Femur (tissue), 1 donor: ENCODE results near the gene CELF2.

ENCODE experiments used
- DNase-seq: peaks from one replicate; pipeline ENCODE4 v3.0.0-alpha.2; 2017

Gene CELF2

DNA sequence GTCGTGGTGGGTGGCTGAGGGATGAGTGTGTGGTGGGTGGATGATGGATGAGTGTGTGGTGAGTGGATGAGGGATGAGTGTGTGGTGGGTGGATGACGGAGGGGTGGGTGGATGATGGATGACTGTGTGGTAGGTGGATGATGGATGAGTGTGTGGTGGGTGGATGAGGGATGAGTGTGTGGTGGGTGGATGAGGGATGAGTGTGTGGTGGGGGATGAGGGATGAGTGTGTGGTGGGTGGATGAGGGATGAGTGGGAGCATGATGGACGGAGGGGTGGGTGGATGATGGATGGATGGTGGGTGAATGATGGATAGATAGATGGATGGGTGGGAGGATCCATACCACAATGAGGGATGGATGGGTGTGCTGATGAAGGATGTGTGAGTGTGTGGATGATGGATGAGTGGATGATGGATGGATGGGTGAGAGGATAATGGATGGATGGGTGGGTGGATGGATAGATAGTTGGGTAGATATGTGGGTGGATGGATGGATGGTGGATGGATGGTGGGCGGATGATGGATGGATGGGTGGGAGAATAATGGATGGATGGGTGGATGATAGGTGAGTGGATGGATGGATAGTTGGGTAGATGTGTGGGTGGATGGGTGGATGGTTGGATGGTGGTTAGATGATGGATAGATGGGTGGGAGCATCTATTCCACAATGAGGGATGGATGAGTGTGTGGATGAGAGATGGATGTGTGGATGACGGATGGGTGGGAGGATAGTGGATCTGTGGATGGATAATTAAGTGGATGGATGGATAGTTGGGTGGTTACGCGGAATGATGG is 266.8 kb downstream of the CELF2 start:
- DNase-seq: no peak

GRCh38 chr10:11285171-11285570 is 267.5 kb downstream of the CELF2 start:
- no peak for DNase-seq

GRCh38 chr10:11286261-11286852 is 268.7 kb downstream of the CELF2 start:
- DNase-seq: no peak

DNA sequence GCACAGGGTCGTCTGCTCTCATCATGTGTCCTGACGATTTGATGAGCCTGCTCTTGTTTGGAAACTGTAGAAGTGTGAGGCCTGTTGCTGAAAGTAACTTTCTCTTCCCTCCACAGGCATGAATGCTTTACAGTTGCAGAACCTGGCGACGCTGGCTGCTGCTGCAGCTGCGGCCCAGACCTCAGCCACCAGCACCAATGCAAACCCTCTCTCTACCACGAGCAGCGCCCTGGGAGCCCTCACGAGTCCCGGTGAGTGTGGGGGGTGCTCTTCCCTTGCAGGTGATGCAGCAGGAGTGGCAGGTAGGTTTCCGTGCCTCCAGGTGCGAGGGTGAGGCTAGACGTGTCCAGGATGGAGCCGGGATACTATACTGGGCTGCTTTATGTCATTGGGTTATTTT is 270.6 kb downstream of the CELF2 start:
- DNase-seq: no peak

GRCh38 chr10:11290156-11290890 is 272.7 kb downstream of the CELF2 start:
- no peak for DNase-seq

DNA sequence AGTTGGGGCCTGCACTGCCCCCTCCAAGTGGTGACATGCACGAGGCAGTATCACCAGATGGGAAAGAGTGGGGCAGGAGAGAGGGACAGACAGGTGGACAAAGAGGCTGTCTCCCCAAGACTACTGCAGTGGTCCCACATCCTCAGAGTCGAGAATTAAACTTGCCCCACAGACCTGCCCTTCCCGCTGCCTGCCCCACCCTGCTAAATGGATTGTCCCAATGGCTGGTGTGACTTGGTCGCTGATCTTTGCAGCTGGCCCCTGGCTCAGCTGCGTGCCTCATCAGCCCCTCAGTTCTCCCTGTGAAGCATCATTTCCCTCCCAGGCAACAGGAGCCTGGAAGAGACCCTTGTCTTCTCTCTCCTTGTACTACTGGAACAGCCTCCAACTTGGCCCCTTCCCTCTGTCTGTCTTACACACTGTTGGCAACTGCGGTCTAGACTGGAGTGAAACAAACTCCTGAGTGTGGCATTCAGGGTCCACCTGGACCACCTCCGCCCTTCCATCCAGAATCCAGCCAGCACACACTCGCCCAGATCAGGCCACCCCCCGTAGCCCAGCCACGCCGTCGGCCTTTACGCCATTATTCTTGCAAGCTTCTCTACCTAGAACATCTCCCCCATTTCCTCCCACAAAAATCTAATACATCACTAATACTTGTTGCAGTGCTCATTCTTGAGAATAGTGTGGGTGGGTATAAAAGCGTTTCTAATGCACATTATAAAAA is 275.1 kb downstream of the CELF2 start:
- no peak for DNase-seq

- no peak for DNase-seq
Observed at GRCh38 chr10:11293332-11293731, 275.7 kb downstream of the CELF2 start.

GRCh38 chr10:11294831-11295450 is 277.3 kb downstream of the CELF2 start:
- DNase-seq: no peak

DNA sequence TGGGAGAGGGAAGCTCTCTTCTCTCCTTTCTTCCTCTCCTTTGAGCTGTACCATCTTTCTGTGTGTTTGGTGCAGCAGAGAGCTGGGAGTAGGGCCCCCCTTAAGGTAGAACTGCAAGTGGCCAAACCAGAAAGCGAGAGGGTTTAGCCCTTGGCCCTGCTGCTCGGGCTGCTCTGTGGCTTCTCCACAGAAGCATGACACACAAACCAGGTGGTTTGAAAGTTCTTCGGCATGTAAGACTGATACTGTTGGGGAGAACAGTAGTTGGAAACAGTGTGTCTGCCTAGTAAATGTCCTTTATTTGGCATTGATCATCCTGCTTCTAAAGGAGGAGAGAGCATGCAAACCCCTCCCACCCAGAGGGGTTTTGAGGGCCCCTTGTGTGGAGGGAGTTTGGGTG is 277.8 kb downstream of the CELF2 start:
- no peak for DNase-seq

GRCh38 chr10:11297136-11297535 is 279.5 kb downstream of the CELF2 start:
- no peak for DNase-seq

DNA sequence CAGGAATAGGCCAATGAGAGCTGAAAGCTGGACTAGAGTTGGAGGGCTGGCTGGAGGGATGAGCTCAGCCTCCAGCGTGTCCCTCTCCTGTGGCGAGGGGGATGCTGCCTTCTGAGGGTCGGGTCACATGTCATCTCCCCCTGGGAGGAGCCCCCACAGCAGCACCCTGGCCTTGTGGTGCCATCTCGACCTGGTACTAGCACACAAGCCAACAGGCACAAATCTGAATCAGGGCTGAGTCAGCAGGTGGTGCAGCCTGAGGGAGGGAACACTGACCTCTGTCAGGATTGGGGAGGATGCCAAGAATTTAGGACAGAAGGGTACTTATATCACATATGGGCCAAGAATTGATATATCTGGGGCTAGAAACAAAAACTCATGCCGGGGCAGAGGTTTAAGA is 280.4 kb downstream of the CELF2 start:
- DNase-seq: no peak

DNA sequence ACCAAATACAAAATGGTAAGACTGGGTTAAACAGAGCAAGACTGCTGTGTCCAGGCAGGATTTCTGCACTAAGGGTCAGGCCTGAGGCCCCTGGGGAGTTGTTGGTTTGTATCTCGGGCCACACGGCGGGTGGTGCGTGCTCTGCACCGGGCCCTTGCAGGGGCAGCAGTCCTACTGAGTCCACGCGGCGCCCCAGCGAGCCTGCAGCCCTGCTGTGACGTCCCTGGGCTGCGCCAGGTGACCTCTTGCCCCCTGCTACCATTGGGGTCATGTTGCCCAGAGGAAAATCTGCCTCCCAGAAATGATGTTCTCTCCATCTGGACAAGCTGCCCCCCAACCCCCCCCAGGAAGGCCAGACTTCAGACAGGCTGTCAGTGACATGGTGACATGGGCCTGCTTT is 281.5 kb downstream of the CELF2 start:
- no peak for DNase-seq

- no peak for DNase-seq
Observed at GRCh38 chr10:11300026-11300425, 282.4 kb downstream of the CELF2 start.

- no peak for DNase-seq
Observed at GRCh38 chr10:11300563-11300962, 282.9 kb downstream of the CELF2 start.

DNA sequence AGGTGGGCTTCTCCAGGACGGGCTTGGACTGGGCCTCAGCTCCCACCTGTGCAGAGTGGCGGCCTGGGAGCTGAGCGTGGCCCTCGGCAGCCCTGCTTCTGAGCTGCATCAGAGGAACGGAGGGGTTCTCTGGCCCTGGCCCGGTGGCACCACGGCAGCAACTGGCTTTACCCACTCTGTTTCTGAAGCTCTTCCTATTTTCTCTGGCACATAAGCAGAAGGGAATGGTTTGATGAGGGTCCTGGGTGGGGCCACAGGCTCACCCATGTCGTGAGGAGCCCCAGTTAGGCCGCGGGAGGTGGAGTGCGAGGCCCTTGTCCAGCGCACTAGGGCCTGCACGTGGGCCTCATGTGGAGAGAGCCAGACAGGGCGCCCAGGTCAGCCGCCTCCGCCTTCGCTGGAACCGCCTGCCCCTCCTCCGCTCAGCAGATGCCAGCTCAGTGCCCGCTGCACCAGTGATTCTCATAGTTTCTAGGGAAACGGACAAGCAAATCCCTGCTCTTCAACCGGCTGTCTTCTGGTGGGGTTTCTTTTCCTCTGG is 284.0 kb downstream of the CELF2 start:
- no peak for DNase-seq

- no peak for DNase-seq
Observed at GRCh38 chr10:11302181-11302580, 284.5 kb downstream of the CELF2 start.

GRCh38 chr10:11303361-11304170 is 285.9 kb downstream of the CELF2 start:
- DNase-seq: no peak

GRCh38 chr10:11304906-11305585 is 287.4 kb downstream of the CELF2 start:
- no peak for DNase-seq

DNA sequence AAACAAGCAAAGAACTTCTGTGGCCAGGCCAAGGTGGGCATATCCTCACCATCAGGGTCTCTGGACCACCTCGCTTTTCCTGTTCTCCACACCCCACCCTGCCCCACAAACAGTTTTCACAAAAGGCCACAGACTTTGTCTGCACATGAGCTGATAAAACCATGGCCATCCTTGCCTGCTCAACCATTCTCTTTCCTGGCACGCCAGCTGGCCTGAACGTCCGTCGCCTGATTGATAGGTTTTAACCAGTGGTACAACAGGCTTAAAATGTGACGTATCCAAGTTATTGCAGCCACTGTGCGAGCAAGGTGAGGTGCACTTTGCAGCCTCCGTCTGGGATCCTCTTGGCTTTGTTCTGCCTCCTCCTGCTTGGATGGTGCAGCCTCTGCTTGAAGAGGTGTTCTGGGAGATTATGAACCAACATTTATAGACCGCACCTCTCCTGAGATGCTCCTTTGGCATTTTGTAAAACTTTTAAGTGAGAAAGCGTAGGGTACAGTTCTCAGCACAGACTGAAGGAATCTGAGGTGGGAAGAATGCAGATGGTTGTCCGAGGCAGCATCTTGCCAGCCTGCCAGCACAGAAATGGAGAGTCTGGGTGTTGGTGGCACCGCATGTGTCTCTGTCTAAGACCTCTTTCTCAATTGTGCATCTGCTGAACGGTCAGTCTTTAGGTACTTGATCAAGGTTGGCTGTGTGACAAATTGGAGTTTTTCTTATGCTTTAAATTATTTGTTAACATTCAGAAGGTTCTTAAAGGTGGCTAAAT is 288.3 kb downstream of the CELF2 start:
- no peak for DNase-seq

GRCh38 chr10:11307004-11307403 is 289.3 kb downstream of the CELF2 start:
- DNase-seq: no peak
